HL-60 (cell line): Measurements from ENCODE around the gene PSTPIP1.

ENCODE experiments used
- DNase-seq, 2 experiments: peaks; one replicate each; pipeline ENCODE4 v3.0.0-alpha.2; 2010 to 2020; ENCODE audit warnings: low read depth in 1 of 2, low spot score in 1 of 2
- H3K27ac ChIP-seq: fragments of 250-450 bp; sonication (Bioruptor Pico); replicated peaks from 2 replicates; pipeline ENCODE4 v1.5.1; 2020; ENCODE audit warnings: mild to moderate bottlenecking, moderate library complexity
- H3K27me3 ChIP-seq: fragments of 250-450 bp; sonication (Bioruptor Pico); 2 replicates; pipeline ENCODE4 v1.5.1; 2021; ENCODE audit warnings: mild to moderate bottlenecking, moderate library complexity; ENCODE audit not compliant: insufficient read depth, poor library complexity, severe bottlenecking
- H3K4me3 ChIP-seq: replicated peaks from 2 replicates; pipeline ENCODE4 v1.5.1; 2011; ENCODE audit warnings: mild to moderate bottlenecking, control low read depth, low read length; ENCODE audit not compliant: insufficient read depth
- CTCF ChIP-seq: IDR thresholded peaks from one replicate; pipeline ENCODE4 v1.5.1; 2011; ENCODE audit warnings: low read length, control low read depth, inconsistent platforms; ENCODE audit not compliant: insufficient read depth
- GABPA ChIP-seq: IDR thresholded peaks from 2 replicates; pipeline ENCODE4 v1.6.1; 2012; ENCODE audit warnings: low read depth
- POLR2AphosphoS5 ChIP-seq: IDR thresholded peaks from 2 replicates; pipeline ENCODE4 v1.6.1; 2012; ENCODE audit warnings: low read depth
- REST ChIP-seq: IDR thresholded peaks from 2 replicates; pipeline ENCODE4 v1.6.1; 2012; ENCODE audit warnings: low read depth; ENCODE audit not compliant: insufficient replicate concordance
- SPI1 ChIP-seq: IDR thresholded peaks from 2 replicates; pipeline ENCODE4 v1.6.1; 2012; ENCODE audit warnings: low read depth, mild to moderate bottlenecking, borderline replicate concordance

The PSTPIP1 gene

GRCh38 chr15:77084436-77084835 is 89.5 kb downstream of the PSTPIP1 start:
- no peak overlapping the region for H3K4me3 ChIP-seq

GRCh38 chr15:77085297-77085696 is 90.4 kb downstream of the PSTPIP1 start:
- no peak for DNase-seq
- TF ChIP-seq CTCF (no peak), POLR2AphosphoS5 (no peak), SPI1 (no peak), REST (no peak), GABPA (no peak)
- H3K27me3 ChIP-seq = no peaks in the 10 kb centered on the region
- H3K4me3 ChIP-seq = no peak overlapping the region
- no peak overlapping the region for H3K27ac ChIP-seq

More at GRCh38 chr15:77084436-77084835, 89.5 kb downstream of the PSTPIP1 start:
- H3K27me3 ChIP-seq = no peaks in the 10 kb centered on the region
- H3K27ac ChIP-seq = no peak overlapping the region
- DNase-seq = no peak
- no peak for TF ChIP-seq CTCF
- TF ChIP-seq REST = no peak
- no peak for TF ChIP-seq POLR2AphosphoS5
- no peak for TF ChIP-seq GABPA
- TF ChIP-seq SPI1 = no peak
